Activated CD4-positive, alpha-beta memory T cell treated with anti-CD3 and anti-CD28 coated beads, Interleukin-2, amount 10 ng/mL, durations not matched to agents 7 days and 5 days (primary cell): Measurements from ENCODE around the gene APLN. TPM values are rescaled to one million over a fixed set of nuclear protein-coding genes. Genes with fewer than 3 reads are reported as not detected.

Experiments used
- CTCF ChIA-PET: fragments of 350-600 bp; sonication (Branson Sonifier 250); formaldehyde crosslinking; loops from one replicate; lab custom pipeline; 2021; ENCODE audit warnings: antibody characterized with exemption, inconsistent platforms; lab: Charles Lee
- POLR2A ChIA-PET: fragments of 350-600 bp; sonication (Branson Sonifier 250); formaldehyde crosslinking; loops from one replicate; lab custom pipeline; 2021; ENCODE audit warnings: antibody characterized with exemption; lab: Charles Lee
- DNase-seq: peaks from one replicate; pipeline ENCODE4 v3.0.0-alpha.2; 2020
- H3K27ac Mint-ChIP-seq: one replicate; pipeline ENCODE4 v1.8.0; 2021; ENCODE audit warnings: mild to moderate bottlenecking, mixed read lengths
- H3K27me3 Mint-ChIP-seq: one replicate; pipeline ENCODE4 v1.8.0; 2021; ENCODE audit warnings: mixed read lengths
- H3K36me3 Mint-ChIP-seq: one replicate; pipeline ENCODE4 v1.8.0; 2021; ENCODE audit warnings: low read depth, mixed read lengths
- H3K4me1 Mint-ChIP-seq: one replicate; pipeline ENCODE4 v1.8.0; 2021; ENCODE audit warnings: mixed read lengths
- H3K4me3 Mint-ChIP-seq: one replicate; pipeline ENCODE4 v1.8.0; 2021; ENCODE audit warnings: mild to moderate bottlenecking, mixed read lengths
- H3K9me3 Mint-ChIP-seq: one replicate; pipeline ENCODE4 v1.8.0; 2021; ENCODE audit warnings: mixed read lengths
- total RNA-seq, 2 experiments: library from RNA; stranded (reverse); gene quantifications; one replicate each; pipeline ENCODE4 v1.2.3, GENCODE V29; 2021

Gene APLN
- total RNA-seq, 2 experiments from 2014 or later, result 0.15 TPM

GRCh38 chrX:129646566-129647417 is 8.0 kb downstream of the APLN start:
- CTCF ChIA-PET, result no interaction called here
- peaks cover 4% of the 10 kb centered on the region for H3K27me3 Mint-ChIP-seq
- H3K9me3 Mint-ChIP-seq, result no peaks in the 10 kb centered on the region
- no peak for DNase-seq
- H3K27ac Mint-ChIP-seq, result no peak overlapping the region
- no peaks in the 10 kb centered on the region for H3K36me3 Mint-ChIP-seq
- no peak overlapping the region for H3K4me3 Mint-ChIP-seq
- no peaks in the 10 kb centered on the region for H3K4me1 Mint-ChIP-seq
- POLR2A ChIA-PET, result no interaction called here

GRCh38 chrX:129642641-129643040 is 12.1 kb downstream of the APLN start:
- ChIA-PET POLR2A (no interaction called here), CTCF (interaction anchor here (0.9 to 1.1 kb wide), 2 partner anchors 180 to 418 kb away, joined by 3 read pairs; no protein-coding TSS in a partner anchor)
- Mint-ChIP-seq H3K9me3 (no peaks in the 10 kb centered on the region), H3K36me3 (no peaks in the 10 kb centered on the region), H3K4me3 (no peak overlapping the region), H3K27me3 (no peaks in the 10 kb centered on the region), H3K27ac (no peak overlapping the region), H3K4me1 (peaks cover 4% of the 10 kb centered on the region)
- DNase-seq, result no peak

GRCh38 chrX:129641941-129642340 is 12.8 kb downstream of the APLN start:
- Mint-ChIP-seq H3K36me3 (no peaks in the 10 kb centered on the region), H3K9me3 (no peaks in the 10 kb centered on the region), H3K4me1 (peaks cover 7% of the 10 kb centered on the region), H3K4me3 (no peak overlapping the region), H3K27me3 (no peaks in the 10 kb centered on the region), H3K27ac (no peak overlapping the region)
- CTCF ChIA-PET, result no interaction called here
- DNase-seq, result no peak
- POLR2A ChIA-PET, result no interaction called here

- H3K4me1 Mint-ChIP-seq, result peaks cover 7% of the 10 kb centered on the region
- DNase-seq, result no peak
- POLR2A ChIA-PET, result no interaction called here
- no peaks in the 10 kb centered on the region for H3K36me3 Mint-ChIP-seq
- CTCF ChIA-PET, result interaction anchor here (1.0 kb wide), 1 partner anchor 131 kb away, joined by 3 read pairs; no protein-coding TSS in a partner anchor
- no peak overlapping the region for H3K4me3 Mint-ChIP-seq
- no peaks in the 10 kb centered on the region for H3K9me3 Mint-ChIP-seq
- no peak overlapping the region for H3K27ac Mint-ChIP-seq
- H3K27me3 Mint-ChIP-seq, result no peaks in the 10 kb centered on the region
Measured at GRCh38 chrX:129641469-129641868, 13.3 kb downstream of the APLN start.

- Mint-ChIP-seq H3K27me3 (no peaks in the 10 kb centered on the region), H3K4me1 (peaks cover 7% of the 10 kb centered on the region), H3K4me3 (no peak overlapping the region), H3K27ac (no peak overlapping the region), H3K9me3 (no peaks in the 10 kb centered on the region), H3K36me3 (no peaks in the 10 kb centered on the region)
- ChIA-PET CTCF (interaction anchor here (1.0 to 1.4 kb wide), 2 partner anchors 36 to 130 kb away, joined by 3 read pairs; no protein-coding TSS in a partner anchor), POLR2A (no interaction called here)
- DNase-seq, result no peak
Measured at GRCh38 chrX:129640737-129641136, 14.0 kb downstream of the APLN start.

- ChIA-PET POLR2A (interaction anchor here (1.0 kb wide), 1 partner anchor 143 kb away, joined by 3 read pairs; no protein-coding TSS in a partner anchor), CTCF (interaction anchor here (0.7 to 4.8 kb wide), 3 partner anchors 87 to 184 kb away, joined by 4 to 28 read pairs (median 4); no protein-coding TSS in a partner anchor)
- no peaks in the 10 kb centered on the region for H3K9me3 Mint-ChIP-seq
- H3K27me3 Mint-ChIP-seq, result no peaks in the 10 kb centered on the region
- DNase-seq, result no peak
- H3K4me1 Mint-ChIP-seq, result peaks cover 7% of the 10 kb centered on the region
- H3K36me3 Mint-ChIP-seq, result no peaks in the 10 kb centered on the region
- no peak overlapping the region for H3K4me3 Mint-ChIP-seq
- no peak overlapping the region for H3K27ac Mint-ChIP-seq
Measured at GRCh38 chrX:129638917-129639316, 15.8 kb downstream of the APLN start.

GRCh38 chrX:129637217-129638109 is 17.3 kb downstream of the APLN start:
- DNase-seq, result peak; percentile 74
- peaks cover 7% of the 10 kb centered on the region for H3K4me1 Mint-ChIP-seq
- no peaks in the 10 kb centered on the region for H3K27me3 Mint-ChIP-seq
- H3K27ac Mint-ChIP-seq, result no peak overlapping the region
- ChIA-PET POLR2A (no interaction called here), CTCF (interaction anchor here (0.5 to 4.8 kb wide), 17 partner anchors 11 to 424 kb away, joined by 3 to 28 read pairs (median 3); partner anchors contain the start of gene APLN)
- H3K4me3 Mint-ChIP-seq, result no peak overlapping the region
- H3K36me3 Mint-ChIP-seq, result no peaks in the 10 kb centered on the region
- H3K9me3 Mint-ChIP-seq, result no peaks in the 10 kb centered on the region

- no peak for DNase-seq
- CTCF ChIA-PET, result interaction anchor here (0.6 to 4.8 kb wide), 11 partner anchors 9 to 565 kb away, joined by 3 to 28 read pairs (median 6); no protein-coding TSS in a partner anchor
- no peaks in the 10 kb centered on the region for H3K9me3 Mint-ChIP-seq
- peaks cover 7% of the 10 kb centered on the region for H3K4me1 Mint-ChIP-seq
- no peak overlapping the region for H3K4me3 Mint-ChIP-seq
- H3K36me3 Mint-ChIP-seq, result no peaks in the 10 kb centered on the region
- H3K27me3 Mint-ChIP-seq, result no peaks in the 10 kb centered on the region
- POLR2A ChIA-PET, result interaction anchor here (1.1 kb wide), 1 partner anchor 90 kb away, joined by 3 read pairs; no protein-coding TSS in a partner anchor
- H3K27ac Mint-ChIP-seq, result no peak overlapping the region
Measured at GRCh38 chrX:129636175-129636681, 18.5 kb downstream of the APLN start.

- CTCF ChIA-PET, result interaction anchor here (0.5 kb wide), 1 partner anchor 28 kb away, joined by 3 read pairs; no protein-coding TSS in a partner anchor
- H3K27me3 Mint-ChIP-seq, result no peaks in the 10 kb centered on the region
- H3K4me3 Mint-ChIP-seq, result no peak overlapping the region
- DNase-seq, result no peak
- POLR2A ChIA-PET, result no interaction called here
- H3K4me1 Mint-ChIP-seq, result peaks cover 7% of the 10 kb centered on the region
- no peak overlapping the region for H3K27ac Mint-ChIP-seq
- no peaks in the 10 kb centered on the region for H3K36me3 Mint-ChIP-seq
- H3K9me3 Mint-ChIP-seq, result no peaks in the 10 kb centered on the region
Measured at GRCh38 chrX:129634541-129634940, 20.2 kb downstream of the APLN start.

- DNase-seq, result no peak
- CTCF ChIA-PET, result no interaction called here
- no peaks in the 10 kb centered on the region for H3K9me3 Mint-ChIP-seq
- H3K27ac Mint-ChIP-seq, result no peak overlapping the region
- peaks cover 1% of the 10 kb centered on the region for H3K4me1 Mint-ChIP-seq
- H3K4me3 Mint-ChIP-seq, result no peak overlapping the region
- H3K36me3 Mint-ChIP-seq, result no peaks in the 10 kb centered on the region
- POLR2A ChIA-PET, result no interaction called here
- H3K27me3 Mint-ChIP-seq, result no peaks in the 10 kb centered on the region
Measured at GRCh38 chrX:129632443-129632842, 22.3 kb downstream of the APLN start.

GRCh38 chrX:129631849-129632248 is 22.9 kb downstream of the APLN start:
- Mint-ChIP-seq H3K27ac (no peak overlapping the region), H3K36me3 (no peaks in the 10 kb centered on the region), H3K9me3 (no peaks in the 10 kb centered on the region), H3K4me1 (no peaks in the 10 kb centered on the region), H3K4me3 (no peak overlapping the region), H3K27me3 (no peaks in the 10 kb centered on the region)
- ChIA-PET POLR2A (no interaction called here), CTCF (no interaction called here)
- no peak for DNase-seq

- CTCF ChIA-PET, result no interaction called here
Measured at GRCh38 chrX:129629837-129630236, 24.9 kb downstream of the APLN start.

More at GRCh38 chrX:129629837-129630236, 24.9 kb downstream of the APLN start:
- peaks cover 6% of the 10 kb centered on the region for H3K4me1 Mint-ChIP-seq
- H3K36me3 Mint-ChIP-seq, result no peaks in the 10 kb centered on the region
- H3K27ac Mint-ChIP-seq, result no peak overlapping the region
- no peak overlapping the region for H3K4me3 Mint-ChIP-seq
- POLR2A ChIA-PET, result no interaction called here
- DNase-seq, result no peak
- H3K9me3 Mint-ChIP-seq, result no peaks in the 10 kb centered on the region
- no peaks in the 10 kb centered on the region for H3K27me3 Mint-ChIP-seq
